A549 (cell line): Measurements from ENCODE around the gene GGCX. TPM values are rescaled to one million over a fixed set of nuclear protein-coding genes. Genes with fewer than 3 reads are reported as not detected.

ENCODE experiments used
- ATAC-seq, 2 experiments: fragments of 200-7000 bp in 1 of 2; fragments of >200 bp in 1 of 2; cut with Nextera tagmentation in 1 of 2; cut with Tn5 transposase in 1 of 2; 3 replicates each; pipeline versions ENCODE4 v1.8.0 to v1.9.1; 2018 to 2020; ENCODE audit warnings: mild to moderate bottlenecking in 1 of 2, moderate library complexity in 1 of 2
- CTCF ChIA-PET: fragments of 300-600 bp; sonication (Branson Sonifier 250); formaldehyde crosslinking; extraction: SDS; loops from one replicate; lab custom pipeline; 2021; ENCODE audit warnings: antibody characterized with exemption, inconsistent platforms; lab: Yijun Ruan, JAX
- POLR2A ChIA-PET: fragments of 350-600 bp; formaldehyde crosslinking; extraction: SDS; loops from one replicate; lab custom pipeline; 2021; ENCODE audit warnings: antibody characterized with exemption, inconsistent platforms; lab: Yijun Ruan, JAX
- DNase-seq, 2 experiments: peaks; one replicate each; pipeline versions ENCODE4 v3.0.0 to v3.0.0-alpha.2; 2011 to 2016; ENCODE audit warnings: low read depth in 1 of 2, low spot score in 1 of 2
- FAIRE-seq: peaks from 2 replicates; lab custom pipeline; 2011; peaks lifted over from hg19 to GRCh38; lab: Jason Lieb, UNC
- H3K27ac ChIP-seq, 2 experiments: fragments of >200 bp; sonication (Bioruptor Twin); formaldehyde crosslinking; 3 replicates each; pipeline ENCODE4 v1.5.1; 2016 to 2017
- H3K4me1 ChIP-seq: fragments of >200 bp; sonication (Bioruptor Twin); formaldehyde crosslinking; 3 replicates; pipeline ENCODE4 v1.6.1; 2016
- H3K4me2 ChIP-seq: fragments of >200 bp; sonication (Bioruptor Twin); formaldehyde crosslinking; 3 replicates; pipeline ENCODE4 v1.6.1; 2016
- H3K4me3 ChIP-seq: fragments of >200 bp; sonication (Bioruptor Twin); formaldehyde crosslinking; 3 replicates; pipeline ENCODE4 v1.5.1; 2016
- H3K9me3 ChIP-seq: fragments of >200 bp; sonication (Bioruptor Twin); formaldehyde crosslinking; 3 replicates; pipeline ENCODE4 v1.6.1; 2016
- CEBPB ChIP-seq, 2 experiments: fragments of >200 bp in 1 of 2; sonication (Bioruptor Twin) in 1 of 2; formaldehyde crosslinking in 1 of 2; IDR thresholded peaks; 2 replicates each; pipeline ENCODE4 v1.6.1; 2012 to 2016
- FOSB ChIP-seq: fragments of 250-450 bp; sonication (Bioruptor Pico); IDR thresholded peaks from 2 replicates; pipeline ENCODE4 v1.5.0; 2020; ENCODE audit warnings: mild to moderate bottlenecking, moderate library complexity
- HOXB13 ChIP-seq: fragments of 250-450 bp; sonication (Bioruptor Pico); IDR thresholded peaks from 2 replicates; pipeline ENCODE4 v1.5.0; 2020; ENCODE audit warnings: low read depth, mild to moderate bottlenecking, moderate library complexity
- JUN ChIP-seq, 2 experiments: fragments of >200 bp; sonication (Bioruptor Twin); formaldehyde crosslinking; IDR thresholded peaks; 2 replicates in 1 of 2; 3 replicates in 1 of 2; pipeline ENCODE4 v1.6.1; 2016 to 2017
- NFE2L2 ChIP-seq: fragments of 150-350 bp; conservative IDR thresholded peaks from 2 replicates; pipeline ENCODE4 v1.6.1; 2014; ENCODE audit warnings: low read length
- POLR2A ChIP-seq: IDR thresholded peaks from 2 replicates; pipeline ENCODE4 v1.6.1; 2012; ENCODE audit warnings: mild to moderate bottlenecking, low read length
- RAD21 ChIP-seq, 2 experiments: fragments of >200 bp in 1 of 2; sonication (Bioruptor Twin) in 1 of 2; formaldehyde crosslinking in 1 of 2; IDR thresholded peaks in 1 of 2; conservative IDR thresholded peaks in 1 of 2; 2 replicates in 1 of 2; 3 replicates in 1 of 2; pipeline ENCODE4 v1.6.1; 2012 to 2018; ENCODE audit warnings: inconsistent platforms in 1 of 2
- RARB ChIP-seq: fragments of 250-450 bp; sonication (Bioruptor Pico); IDR thresholded peaks from 2 replicates; pipeline ENCODE4 v1.8.0; 2021; ENCODE audit warnings: mild to moderate bottlenecking, moderate library complexity
- RFX5 ChIP-seq: fragments of 450-650 bp; IDR thresholded peaks from 2 replicates; pipeline ENCODE4 v1.7.1; 2014; ENCODE audit warnings: antibody characterized with exemption, mild to moderate bottlenecking, moderate library complexity
- SMC3 ChIP-seq: fragments of >200 bp; sonication (Bioruptor Twin); formaldehyde crosslinking; IDR thresholded peaks from 3 replicates; pipeline ENCODE4 v1.6.1; 2018; ENCODE audit warnings: inconsistent platforms
- WGBS: methylation state at CpG from one replicate; pipeline ENCODE4 v1.1.6; 2017; ENCODE audit errors: missing lambda C conversion rate; 5-methylcytosine and 5-hydroxymethylcytosine counted together
- polyA plus RNA-seq, 4 experiments: library from polyadenylated mRNA; depleted of rRNA in 3 of 4; stranded (reverse); fragments of >200 nt; fragmentation: RNase III in 1 of 4; extraction: RNeasy Plus Mini Kit Qiagen cat#74134 plus additional on column Dnase treatment in 1 of 4; gene quantifications; 2 replicates in 3 of 4; 3 replicates in 1 of 4; pipeline ENCODE4 v1.2.3, GENCODE V29; 2011 to 2017
- TF ChIP-seq, protein P1 (sequence below): fragments of >200 bp; sonication (Bioruptor Twin); formaldehyde crosslinking; IDR thresholded peaks from 3 replicates; pipeline ENCODE4 v1.6.1; 2016
- TF ChIP-seq, protein P2 (sequence below): fragments of 250-450 bp; sonication (Bioruptor Pico); IDR thresholded peaks from 2 replicates; pipeline ENCODE4 v1.5.0; 2021; ENCODE audit warnings: mild to moderate bottlenecking, moderate library complexity, borderline replicate concordance

GGCX gene
- polyA plus RNA-seq, 2 of the 4 experiments (the other 2 are of a cell fraction) = 39.0 to 55.1 TPM

DNA sequence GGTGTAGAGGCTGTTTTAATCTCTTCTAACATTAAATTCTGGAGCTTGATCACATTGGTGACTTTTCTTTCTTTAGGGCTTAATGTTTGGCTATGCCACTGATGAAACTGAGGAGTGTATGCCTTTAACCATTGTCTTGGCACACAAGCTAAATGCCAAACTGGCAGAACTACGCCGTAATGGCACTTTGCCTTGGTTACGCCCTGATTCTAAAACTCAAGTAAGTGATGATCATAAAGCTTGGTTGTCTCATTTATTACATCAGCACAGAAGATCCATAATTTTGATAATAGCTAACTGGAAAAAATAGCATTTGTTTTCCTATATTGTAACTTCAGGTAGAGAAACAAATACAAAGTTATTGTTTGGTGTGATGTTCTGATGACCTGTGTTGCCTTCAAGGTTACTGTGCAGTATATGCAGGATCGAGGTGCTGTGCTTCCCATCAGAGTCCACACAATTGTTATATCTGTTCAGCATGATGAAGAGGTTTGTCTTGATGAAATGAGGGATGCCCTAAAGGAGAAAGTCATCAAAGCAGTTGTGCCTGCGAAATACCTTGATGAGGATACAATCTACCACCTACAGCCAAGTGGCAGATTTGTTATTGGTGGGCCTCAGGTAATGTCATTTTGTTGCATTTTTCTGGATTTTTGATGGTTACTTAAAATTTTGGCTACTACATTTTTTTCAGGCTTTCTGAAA lies 19.4 kb downstream of the GGCX start:
- H3K4me2 ChIP-seq = peak overlapping the region; percentile 92
- peaks cover 63% of the 10 kb centered on the region for H3K4me1 ChIP-seq
- ATAC-seq = no peak
- ChIA-PET POLR2A (interaction anchor here (3.6 to 8.8 kb wide), 3 partner anchors 9 to 120 kb away, joined by 109 to 261 read pairs (median 153); partner anchors contain the start of gene SH2D6), CTCF (interaction anchor here (1.4 to 35.5 kb wide), 5 partner anchors 11 to 151 kb away, joined by 3 to 1185 read pairs (median 145); partner anchors contain the start of genes CAPG and SH2D6)
- H3K9me3 ChIP-seq = no peaks in the 10 kb centered on the region
- 28% methylated on average over 5 of the region's 5 CpGs for WGBS
- H3K4me3 ChIP-seq = peak overlapping the region; percentile 98
- no peak for DNase-seq
- no peak for FAIRE-seq
- TF ChIP-seq NFE2L2 (no peak), HOXB13 (no peak), POLR2A (no peak), JUN (IDR thresholded peaks at IDR 0.05) (peak in 1 of 2 experiments; percentile 76; a peak in 2 of 5 replicates), RARB (CRISPR knock-in tag) (peak; percentile 60; the same call in 1 of the 2 replicates)
- TF ChIP-seq, protein P1, sequence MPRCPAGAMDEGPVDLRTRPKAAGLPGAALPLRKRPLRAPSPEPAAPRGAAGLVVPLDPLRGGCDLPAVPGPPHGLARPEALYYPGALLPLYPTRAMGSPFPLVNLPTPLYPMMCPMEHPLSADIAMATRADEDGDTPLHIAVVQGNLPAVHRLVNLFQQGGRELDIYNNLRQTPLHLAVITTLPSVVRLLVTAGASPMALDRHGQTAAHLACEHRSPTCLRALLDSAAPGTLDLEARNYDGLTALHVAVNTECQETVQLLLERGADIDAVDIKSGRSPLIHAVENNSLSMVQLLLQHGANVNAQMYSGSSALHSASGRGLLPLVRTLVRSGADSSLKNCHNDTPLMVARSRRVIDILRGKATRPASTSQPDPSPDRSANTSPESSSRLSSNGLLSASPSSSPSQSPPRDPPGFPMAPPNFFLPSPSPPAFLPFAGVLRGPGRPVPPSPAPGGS = 0 out of 3 replicates have a peak, but pooled peaks have one; percentile 23
- H3K27ac ChIP-seq = peak overlapping the region; percentile 98 to 100; a peak in 4 of 6 replicates

DNA sequence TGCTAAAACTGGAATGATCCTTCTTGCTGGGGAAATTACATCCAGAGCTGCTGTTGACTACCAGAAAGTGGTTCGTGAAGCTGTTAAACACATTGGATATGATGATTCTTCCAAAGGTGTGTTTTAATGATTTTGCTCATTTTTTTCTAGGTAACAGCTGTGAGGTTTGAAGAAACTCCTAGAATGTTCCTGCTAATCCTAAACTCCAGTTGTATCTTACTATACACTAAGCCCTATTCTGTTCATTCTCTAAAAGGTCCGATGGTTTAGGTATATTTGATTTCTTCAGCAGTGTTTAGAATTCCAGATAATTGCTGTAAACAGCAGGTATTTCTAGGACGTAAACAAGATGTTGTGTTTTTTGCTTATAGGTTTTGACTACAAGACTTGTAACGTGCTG lies 20.0 kb downstream of the GGCX start:
- no peak for FAIRE-seq
- TF ChIP-seq RFX5 (no peak), RAD21 (conservative IDR thresholded peaks at IDR 0.05 in 1 of 2, IDR thresholded peaks at IDR 0.05 in 1 of 2) (no peak), JUN (IDR thresholded peaks at IDR 0.05) (peak in 1 of 2 experiments; percentile 1; a peak in 2 of 5 replicates)
- peaks cover 63% of the 10 kb centered on the region for H3K4me1 ChIP-seq
- DNase-seq = no peak
- peak overlapping the region; percentile 98 to 100; a peak in 5 of 6 replicates for H3K27ac ChIP-seq
- peak overlapping the region; percentile 98 for H3K4me3 ChIP-seq
- H3K9me3 ChIP-seq = no peaks in the 10 kb centered on the region
- ChIA-PET POLR2A (interaction anchor here (3.2 to 8.8 kb wide), 4 partner anchors 10 to 187 kb away, joined by 25 to 261 read pairs (median 131); partner anchors contain the start of genes ELMOD3, RETSAT and SH2D6), CTCF (interaction anchor here (1.5 to 35.5 kb wide), 6 partner anchors 11 to 150 kb away, joined by 4 to 1185 read pairs (median 75); partner anchors contain the start of genes CAPG and SH2D6)
- WGBS = 15% methylated on average over 4 of the region's 4 CpGs
- peak overlapping the region; percentile 92 for H3K4me2 ChIP-seq
- no peak for ATAC-seq

DNA sequence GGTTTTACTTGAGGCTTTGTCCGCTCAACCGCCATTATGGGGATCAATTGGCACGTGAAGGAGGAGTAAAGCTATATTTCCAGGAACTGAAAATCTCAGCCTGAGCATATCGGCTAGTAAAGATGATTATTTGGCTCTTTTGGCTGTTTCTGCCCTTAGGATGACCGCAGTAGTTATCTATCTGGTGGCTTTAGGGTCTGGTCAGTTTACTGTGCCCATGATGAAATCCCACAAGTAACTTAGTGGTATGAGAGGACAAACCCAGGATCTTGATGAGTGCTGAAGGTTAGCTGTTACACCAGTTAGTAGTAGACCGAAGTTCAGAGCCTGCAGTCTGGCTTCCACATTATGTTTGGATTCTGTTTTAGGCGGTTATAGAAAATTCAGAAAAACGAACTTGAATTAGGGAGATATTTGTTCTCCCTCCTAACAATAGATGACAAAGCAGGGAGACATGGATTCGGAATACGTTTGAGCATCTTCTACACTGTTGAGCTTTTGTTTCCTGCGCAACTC lies 21.1 kb downstream of the GGCX start:
- DNase-seq (peak in 1 of 2 experiments; percentile 47), ATAC-seq (peak in 1 of 2 experiments; percentile 5; a peak in 2 of 6 replicates)

More for the DNA sequence above, 21.1 kb downstream of the GGCX start:
- WGBS = 1% methylated on average over 11 of the region's 11 CpGs
- Histone ChIP-seq H3K4me2 (peak overlapping the region; percentile 92), H3K4me3 (peak overlapping the region; percentile 98), H3K27ac (peak overlapping the region; percentile 98 to 100), H3K4me1 (peaks cover 58% of the 10 kb centered on the region), H3K9me3 (no peaks in the 10 kb centered on the region)
- TF ChIP-seq FOSB (CRISPR knock-in tag) (peak; percentile 17; the same call in 1 of the 2 replicates), SMC3 (no peak), CEBPB (IDR thresholded peaks at IDR 0.05) (peak in 1 of 2 experiments; percentile 33; a peak in 1 of 4 replicates)
- TF ChIP-seq, protein P2, sequence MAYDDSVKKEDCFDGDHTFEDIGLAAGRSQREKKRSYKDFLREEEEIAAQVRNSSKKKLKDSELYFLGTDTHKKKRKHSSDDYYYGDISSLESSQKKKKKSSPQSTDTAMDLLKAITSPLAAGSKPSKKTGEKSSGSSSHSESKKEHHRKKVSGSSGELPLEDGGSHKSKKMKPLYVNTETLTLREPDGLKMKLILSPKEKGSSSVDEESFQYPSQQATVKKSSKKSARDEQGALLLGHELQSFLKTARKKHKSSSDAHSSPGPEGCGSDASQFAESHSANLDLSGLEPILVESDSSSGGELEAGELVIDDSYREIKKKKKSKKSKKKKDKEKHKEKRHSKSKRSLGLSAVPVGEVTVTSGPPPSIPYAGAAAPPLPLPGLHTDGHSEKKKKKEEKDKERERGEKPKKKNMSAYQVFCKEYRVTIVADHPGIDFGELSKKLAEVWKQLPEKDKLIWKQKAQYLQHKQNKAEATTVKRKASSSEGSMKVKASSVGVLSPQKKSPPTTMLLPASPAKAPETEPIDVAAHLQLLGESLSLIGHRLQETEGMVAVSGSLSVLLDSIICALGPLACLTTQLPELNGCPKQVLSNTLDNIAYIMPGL (CRISPR knock-in tag) = 0 out of 2 replicates have a peak, but pooled peaks have one; percentile 14
- CTCF ChIA-PET = interaction anchor here (0.8 to 35.5 kb wide), 10 partner anchors 12 to 149 kb away, joined by 3 to 1185 read pairs (median 7); partner anchors contain the start of genes CAPG and SH2D6
- FAIRE-seq = no peak
- POLR2A ChIA-PET = interaction anchor here (0.5 to 8.8 kb wide), 15 partner anchors 11 to 186 kb away, joined by 4 to 261 read pairs (median 30); partner anchors contain the start of genes C2orf68, ELMOD3, GGCX and RETSAT
